TTC549 (cell line): Measurements from ENCODE around the gene ISM2.

Experiments
- FAIRE-seq: peaks from 2 replicates; lab custom pipeline; 2012; peaks lifted over from hg19 to GRCh38; lab: Jason Lieb, UNC

ISM2 gene

DNA sequence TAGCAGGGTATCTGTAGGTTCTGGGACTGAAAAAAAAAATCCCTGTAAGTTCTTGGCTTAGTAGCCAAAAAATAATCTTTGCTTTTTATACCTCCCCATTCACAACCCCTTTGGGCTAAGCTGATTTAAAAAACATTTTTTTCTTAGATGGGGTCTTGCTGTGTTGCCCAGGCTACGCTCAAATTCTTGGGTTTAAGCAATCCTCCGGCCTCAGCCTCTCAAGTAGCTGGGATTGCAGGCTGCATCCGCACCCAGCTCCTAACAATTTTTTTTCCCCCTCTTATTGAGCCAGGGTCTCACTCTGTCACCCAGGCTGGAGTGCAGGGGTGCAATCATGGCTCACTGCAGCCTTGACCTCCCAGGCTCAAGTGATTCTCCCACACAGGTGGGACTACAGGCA is 9.1 kb upstream of the ISM2 start:
- FAIRE-seq, result no peak

DNA sequence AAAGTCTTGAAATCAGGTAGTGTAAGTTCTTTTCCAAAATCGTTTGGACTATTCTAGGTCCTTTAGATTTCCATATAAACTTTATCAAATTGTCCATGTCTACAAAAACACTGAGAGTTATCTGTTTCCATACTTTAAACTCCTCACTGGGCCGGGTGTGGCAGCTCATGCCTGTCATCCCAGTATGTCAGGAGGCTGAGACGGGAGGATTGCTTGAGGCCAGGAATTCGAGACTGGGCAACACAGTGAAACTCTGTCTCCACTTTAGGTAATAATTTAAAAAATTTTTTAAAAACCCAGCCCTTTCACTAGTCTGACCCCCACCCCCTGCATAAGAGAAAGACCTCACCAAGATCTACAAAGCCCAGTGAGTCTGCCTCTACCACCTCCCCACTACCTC is 6.4 kb upstream of the ISM2 start:
- FAIRE-seq, result no peak

GRCh38 chr14:77503138-77503537 is 4.5 kb upstream of the ISM2 start:
- FAIRE-seq, result no peak

GRCh38 chr14:77502109-77502782 is 3.6 kb upstream of the ISM2 start:
- FAIRE-seq, result no peak

- FAIRE-seq, result no peak
Observed at GRCh38 chr14:77498984-77499527, 440 bp upstream of the ISM2 start.

- no peak for FAIRE-seq
Observed at GRCh38 chr14:77495334-77495733, 3.3 kb downstream of the ISM2 start.

DNA sequence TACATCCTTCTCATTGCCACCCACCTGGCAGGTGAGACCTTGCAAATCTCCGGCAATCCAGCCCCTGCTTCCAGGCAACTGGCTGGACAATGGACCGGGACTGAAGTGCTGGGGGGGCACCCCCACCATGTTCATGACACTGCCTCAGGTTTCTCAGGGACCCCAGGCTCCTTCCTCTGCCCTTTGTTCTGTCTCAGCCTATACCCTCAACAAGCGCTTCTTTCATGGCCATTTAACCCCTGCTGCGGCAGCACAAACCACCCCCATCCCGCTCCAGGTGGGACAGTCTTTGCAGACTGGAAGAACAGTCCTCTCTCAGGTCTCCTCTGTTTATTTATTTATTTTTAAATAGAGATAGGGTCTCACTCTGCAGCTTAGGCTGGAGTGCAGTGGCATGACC is 7.6 kb downstream of the ISM2 start:
- no peak for FAIRE-seq

GRCh38 chr14:77490347-77490986 is 8.1 kb downstream of the ISM2 start:
- FAIRE-seq, result no peak

DNA sequence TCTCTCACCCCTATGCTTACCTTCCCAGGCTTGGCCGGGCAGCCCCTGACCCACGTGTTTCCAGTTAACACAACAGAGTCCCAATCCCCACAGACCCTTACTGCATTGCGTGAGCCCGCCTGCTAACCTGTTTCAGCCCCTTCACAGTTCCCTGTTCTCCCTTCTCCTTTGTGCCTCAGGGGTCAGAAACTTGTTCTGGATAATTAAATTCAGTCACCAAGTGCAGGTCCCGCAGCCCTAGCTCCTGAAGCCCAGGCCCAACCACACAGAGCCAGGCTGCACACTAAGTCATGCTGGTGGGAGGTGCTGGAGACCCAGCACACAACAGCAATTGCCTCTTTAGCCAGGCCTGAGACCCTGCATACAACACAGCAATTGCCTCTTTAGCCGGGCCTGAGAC is 9.6 kb downstream of the ISM2 start:
- FAIRE-seq, result no peak

- no peak for FAIRE-seq
Observed at GRCh38 chr14:77488558-77488957, 10.1 kb downstream of the ISM2 start.

- FAIRE-seq, result no peak
Observed at GRCh38 chr14:77485901-77486678, 12.5 kb downstream of the ISM2 start.

DNA sequence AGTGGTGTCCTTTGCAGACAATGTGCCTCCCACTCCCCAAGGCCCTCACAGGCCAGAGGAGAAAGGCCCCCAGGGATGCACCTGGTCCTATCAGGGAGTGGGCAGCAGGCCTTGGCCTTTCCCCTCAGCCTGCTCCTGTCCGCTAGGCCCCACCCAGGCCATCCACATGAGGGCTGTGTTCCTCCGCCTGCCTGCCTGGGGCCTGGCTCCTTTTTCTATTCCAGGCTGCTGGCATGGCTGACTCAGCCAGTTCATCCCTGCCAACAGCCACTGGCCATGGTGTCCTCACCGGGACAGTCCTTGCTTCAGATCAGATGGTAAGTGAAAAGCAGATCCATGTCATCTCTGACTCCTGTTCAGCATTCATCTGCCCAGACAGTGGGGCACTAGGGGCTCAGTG is 13.4 kb downstream of the ISM2 start:
- FAIRE-seq, result no peak

GRCh38 chr14:77482422-77482821 is 16.2 kb downstream of the ISM2 start:
- no peak for FAIRE-seq

GRCh38 chr14:77478796-77479195 is 19.8 kb downstream of the ISM2 start:
- no peak for FAIRE-seq

- FAIRE-seq, result no peak
Observed at GRCh38 chr14:77478029-77478428, 20.6 kb downstream of the ISM2 start.

GRCh38 chr14:77475432-77476115 is 23.0 kb downstream of the ISM2 start:
- FAIRE-seq, result no peak

DNA sequence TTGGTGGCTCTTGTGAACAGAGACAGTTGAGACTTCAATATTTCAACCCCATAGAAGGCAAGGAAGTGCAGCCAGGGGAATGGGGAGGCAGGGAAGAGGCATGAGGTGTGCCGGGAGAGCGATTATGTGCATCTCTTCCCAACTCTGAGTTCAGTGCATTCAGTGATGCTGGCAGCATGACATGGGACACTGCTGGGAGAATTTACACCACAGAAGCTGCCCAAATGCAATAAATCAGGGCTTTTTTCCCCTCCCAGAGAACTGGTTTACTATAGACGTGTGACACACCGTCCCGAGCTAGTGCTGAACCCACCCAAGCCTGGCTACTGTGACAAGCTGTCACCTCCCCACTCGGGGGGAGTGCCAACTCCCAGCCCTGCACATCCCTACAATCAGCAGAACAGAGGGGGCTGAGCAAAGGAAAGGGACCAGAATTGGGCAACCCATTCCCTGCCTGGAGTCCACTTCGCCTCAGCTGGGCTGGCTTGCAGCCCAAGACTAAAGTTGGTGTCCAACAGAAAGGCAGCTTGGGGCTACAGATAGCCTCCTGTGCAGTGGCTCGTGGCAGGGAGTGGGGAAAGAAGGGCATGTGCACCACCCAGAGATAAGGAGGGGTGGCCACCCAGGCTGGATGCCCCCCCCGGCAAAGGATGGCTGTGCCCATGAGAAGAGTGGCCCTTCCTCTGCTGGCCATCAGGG is 24.0 kb downstream of the ISM2 start:
- no peak for FAIRE-seq

DNA sequence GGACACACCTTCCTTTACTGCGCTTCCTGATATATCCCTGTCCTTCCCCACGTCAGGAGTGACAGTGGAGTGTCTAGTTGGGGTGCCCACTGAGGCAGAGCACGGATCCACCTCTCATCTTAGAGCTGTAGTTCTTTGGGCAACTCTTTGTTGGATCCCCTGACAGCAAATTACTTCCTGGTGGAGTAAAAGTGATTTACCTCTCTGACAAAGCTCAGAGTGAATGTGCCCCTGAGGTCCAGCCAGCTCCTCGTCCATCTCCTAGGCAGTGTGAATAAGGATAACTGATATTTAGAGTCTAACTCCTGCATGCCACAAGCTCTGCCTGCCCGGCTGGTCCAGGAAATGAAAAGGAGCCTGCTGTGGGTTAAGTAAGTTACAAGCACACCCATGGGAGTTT is 24.7 kb downstream of the ISM2 start:
- FAIRE-seq, result no peak

DNA sequence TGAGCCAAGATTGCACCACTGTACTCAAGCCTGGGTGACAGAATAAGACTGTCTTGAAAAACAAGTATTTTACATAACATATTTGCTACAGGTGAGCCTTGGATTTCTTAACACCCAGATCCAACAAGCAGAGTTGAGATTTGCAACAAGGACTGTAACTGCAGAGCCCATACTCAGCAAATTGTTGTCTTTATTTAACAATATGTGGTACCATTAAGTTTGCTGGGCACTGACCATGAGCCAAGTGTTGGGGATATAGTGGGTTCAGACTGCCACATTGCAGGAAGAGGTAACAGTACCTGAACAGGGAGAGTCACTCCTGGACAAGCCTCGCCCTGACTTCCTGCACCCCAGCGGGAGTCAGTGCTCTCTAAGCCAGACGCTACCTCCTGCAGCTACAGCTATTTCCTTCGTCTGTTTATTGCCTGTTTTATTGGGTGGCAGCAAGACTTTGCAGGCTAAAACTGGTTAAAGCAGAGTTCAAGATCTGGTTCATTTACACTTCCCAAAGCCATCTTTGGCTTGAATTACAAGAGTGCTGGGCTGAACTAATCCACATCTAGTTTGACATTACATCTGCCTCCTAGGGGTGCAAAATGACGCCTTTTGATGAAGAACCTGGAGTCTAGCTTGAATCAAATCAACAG is 28.3 kb downstream of the ISM2 start:
- FAIRE-seq, result no peak

DNA sequence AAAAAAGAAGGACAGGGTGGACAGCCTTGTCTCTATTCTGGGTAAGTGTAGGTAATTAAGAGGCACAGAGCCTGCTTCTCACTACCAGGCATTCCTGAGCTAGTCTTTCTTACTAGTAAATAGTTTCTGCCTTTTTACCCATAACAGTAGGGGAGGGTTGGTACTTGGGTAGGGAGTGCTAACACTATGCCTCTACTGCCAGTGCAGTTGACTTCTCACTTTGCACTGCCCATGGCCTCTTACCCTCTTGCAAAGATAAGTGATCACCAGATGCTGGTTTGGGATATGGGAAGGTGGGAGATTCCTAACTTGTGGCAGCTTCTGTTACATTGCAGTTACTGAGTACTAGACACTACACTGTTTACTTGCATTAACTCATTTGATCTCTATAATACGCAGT is 29.1 kb downstream of the ISM2 start:
- no peak for FAIRE-seq

GRCh38 chr14:77469067-77469505 is 29.5 kb downstream of the ISM2 start:
- no peak for FAIRE-seq
